Measurements from ENCODE around the gene LUZP1.

Gene LUZP1

GRCh38 chr1:23114424-23115079 lies 54.1 kb downstream of the LUZP1 start:
- DNase-seq, result no peak

GRCh38 chr1:23111600-23112535 lies 56.8 kb downstream of the LUZP1 start:
- DNase-seq, result no peak

DNA sequence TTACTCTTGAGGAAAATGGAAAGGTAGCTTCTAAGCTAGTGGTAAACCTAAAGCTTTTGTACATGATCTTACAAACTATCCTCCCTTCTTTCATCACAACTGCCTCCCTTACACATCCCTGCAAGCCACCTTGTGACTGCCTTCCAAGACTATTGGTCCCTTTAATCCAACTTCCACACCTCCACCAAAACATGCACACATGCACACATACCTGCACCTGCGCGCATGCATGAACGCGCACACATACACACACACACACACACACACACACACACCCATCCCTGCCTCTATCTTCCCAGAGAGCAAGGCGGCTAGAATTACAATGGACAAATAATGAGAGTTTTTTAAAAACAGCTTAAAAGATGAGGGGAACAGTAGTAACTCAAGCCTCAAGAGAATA lies 58.3 kb downstream of the LUZP1 start:
- DNase-seq, result no peak

DNA sequence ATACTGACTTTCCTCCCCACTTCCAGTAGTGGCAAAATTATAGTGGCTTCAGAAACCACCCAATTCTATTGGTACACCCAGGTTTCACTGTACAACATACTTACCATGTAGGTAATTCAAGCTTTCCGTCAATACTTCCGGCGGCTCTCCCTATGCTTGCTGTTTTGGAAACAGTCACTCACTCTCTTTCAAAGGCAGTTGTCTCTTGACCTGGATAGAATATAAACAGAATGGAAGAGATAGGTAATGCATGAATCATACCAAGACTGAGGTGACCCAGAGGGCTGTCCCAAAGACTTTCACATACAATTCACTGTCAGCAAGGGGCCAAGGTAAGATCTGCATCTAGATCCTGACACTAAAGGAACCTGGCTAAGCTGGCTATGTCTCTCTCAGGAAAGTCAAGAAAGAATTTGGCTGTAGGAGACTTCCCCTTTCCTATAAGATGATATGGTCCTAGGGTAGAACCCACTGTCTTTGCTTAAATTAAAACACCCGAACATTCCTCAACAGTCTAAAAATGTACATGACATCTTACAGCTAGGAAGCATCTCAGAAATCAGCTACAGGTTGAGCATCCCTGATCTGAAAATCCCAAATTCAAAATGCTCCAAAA lies 59.6 kb downstream of the LUZP1 start:
- no peak for DNase-seq

- DNase-seq, result peak; percentile 29
These were observed 65.4 kb downstream of the LUZP1 start for GRCh38 chr1:23103001-23103889.

DNA sequence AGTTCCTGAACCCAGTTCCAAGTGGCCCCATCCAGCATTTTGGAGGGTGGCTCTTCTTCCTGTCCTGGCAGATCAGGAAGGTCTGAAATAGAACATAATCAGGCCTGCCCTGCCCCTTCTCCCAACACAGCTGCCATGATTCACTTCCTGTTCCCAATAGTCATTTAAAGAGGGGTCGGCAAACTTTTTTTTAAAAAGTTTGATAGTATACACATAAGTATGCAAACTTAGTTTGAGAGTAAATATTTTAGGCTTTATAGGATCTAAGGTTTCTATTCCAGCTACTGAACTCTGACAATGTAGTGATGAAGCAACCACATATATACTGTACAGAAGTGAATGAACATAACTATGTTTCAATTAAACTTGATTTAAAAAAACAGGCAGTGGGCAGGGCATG lies 66.4 kb downstream of the LUZP1 start:
- DNase-seq, result no peak

DNA sequence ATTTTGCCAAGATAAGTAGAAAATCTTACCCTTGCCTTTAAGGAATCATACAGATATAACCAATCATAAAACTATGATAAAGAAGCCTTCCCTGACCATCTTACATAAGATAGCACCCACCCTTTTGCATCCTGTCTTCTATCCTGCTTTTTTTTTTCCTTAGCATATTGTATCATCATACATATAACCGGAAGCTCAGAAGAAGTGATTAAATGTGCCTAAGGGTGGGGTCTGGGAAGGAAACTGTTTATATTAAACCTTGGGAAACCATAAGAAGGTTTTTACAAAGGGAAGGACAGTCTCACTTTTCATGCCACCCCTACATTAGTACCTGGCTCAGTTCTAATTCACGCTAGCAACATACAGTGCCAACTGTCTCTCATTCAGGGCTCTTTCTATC lies 66.8 kb downstream of the LUZP1 start:
- DNase-seq, result no peak

GRCh38 chr1:23101101-23101827 lies 67.4 kb downstream of the LUZP1 start:
- no peak for DNase-seq

GRCh38 chr1:23100074-23100748 lies 68.4 kb downstream of the LUZP1 start:
- peak; percentile 55 for DNase-seq

- no peak for DNase-seq
These were observed 69.5 kb downstream of the LUZP1 start for GRCh38 chr1:23099171-23099536.

GRCh38 chr1:23098463-23099170 lies 70.0 kb downstream of the LUZP1 start:
- peak; percentile 58 for DNase-seq

DNA sequence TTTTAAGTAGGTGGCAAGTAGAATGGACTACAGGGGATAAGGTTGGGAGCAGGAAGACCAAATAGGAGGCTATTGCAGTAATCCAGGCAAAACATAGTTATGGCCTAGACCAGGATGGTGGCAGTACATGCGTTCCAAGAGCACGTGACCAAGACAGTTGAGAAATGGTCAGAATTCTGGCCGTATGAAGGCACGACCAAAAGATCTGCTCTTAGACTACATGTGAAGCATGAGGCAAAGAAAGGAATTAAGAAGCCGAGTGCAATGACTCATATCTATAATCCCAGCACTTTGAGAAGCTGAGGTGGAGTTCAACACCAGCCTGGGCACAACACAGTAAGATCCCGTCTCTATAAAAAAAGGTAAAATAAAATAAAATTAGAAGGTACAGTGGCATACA lies 71.3 kb downstream of the LUZP1 start:
- no peak for DNase-seq

DNA sequence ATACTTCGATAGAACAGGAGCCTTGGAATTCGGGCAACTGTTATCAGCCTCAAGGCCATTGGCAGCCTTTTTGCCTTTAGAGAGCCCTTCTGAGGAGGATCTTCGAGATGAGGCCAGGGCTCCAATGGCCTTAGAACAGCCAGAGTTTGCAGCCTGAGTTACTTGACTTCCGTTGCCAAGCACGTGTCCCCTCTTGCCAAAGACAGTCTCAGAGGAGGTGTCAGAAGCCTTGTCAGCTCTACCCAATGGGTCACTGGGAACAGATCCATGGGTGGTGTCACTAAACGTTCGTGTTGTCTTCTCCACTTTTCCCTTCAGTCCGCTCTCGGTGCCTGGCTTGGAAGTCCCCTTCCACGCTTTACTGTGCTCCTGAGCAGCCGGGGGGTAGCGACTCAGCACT lies 76.2 kb downstream of the LUZP1 start:
- DNase-seq, result no peak

DNA sequence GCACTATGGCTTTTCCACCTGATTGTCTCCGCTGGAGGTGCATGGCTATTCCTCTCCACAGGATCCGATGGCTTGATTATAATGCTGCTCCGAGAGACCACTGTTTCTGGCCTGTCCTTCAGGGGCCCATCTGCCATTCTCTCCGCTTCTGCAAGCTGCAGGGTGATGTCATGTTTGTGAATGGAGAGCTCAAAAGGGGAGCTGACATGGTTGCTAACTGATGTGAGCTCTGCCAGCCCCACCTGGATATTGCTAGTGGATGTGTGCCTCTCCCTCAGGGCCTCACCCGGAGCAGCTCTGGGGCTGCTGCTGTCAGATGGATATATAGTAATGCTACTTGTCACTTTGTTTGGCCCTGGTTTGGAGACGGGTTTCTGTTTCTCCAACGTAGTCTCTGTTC lies 77.1 kb downstream of the LUZP1 start:
- no peak for DNase-seq

DNA sequence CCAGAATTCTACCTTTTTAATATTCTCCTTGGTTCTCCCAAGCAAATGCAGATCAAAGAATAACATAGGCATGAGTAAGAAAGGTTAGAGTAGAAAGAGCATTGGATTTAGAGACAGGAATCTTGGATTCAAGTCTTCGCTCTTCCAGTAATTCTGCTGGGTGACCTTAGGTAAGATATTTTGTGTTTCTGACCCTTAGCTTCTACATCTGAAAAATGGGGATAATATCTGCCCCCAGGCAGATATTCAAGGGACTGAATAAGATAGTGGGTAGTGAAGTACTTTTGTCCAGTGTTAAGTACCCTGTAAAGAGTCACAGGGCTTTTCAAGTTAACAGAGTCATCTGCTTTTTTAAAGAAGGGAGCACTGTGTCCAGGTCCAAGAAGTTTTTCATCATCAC lies 78.6 kb downstream of the LUZP1 start:
- DNase-seq, result no peak

DNA sequence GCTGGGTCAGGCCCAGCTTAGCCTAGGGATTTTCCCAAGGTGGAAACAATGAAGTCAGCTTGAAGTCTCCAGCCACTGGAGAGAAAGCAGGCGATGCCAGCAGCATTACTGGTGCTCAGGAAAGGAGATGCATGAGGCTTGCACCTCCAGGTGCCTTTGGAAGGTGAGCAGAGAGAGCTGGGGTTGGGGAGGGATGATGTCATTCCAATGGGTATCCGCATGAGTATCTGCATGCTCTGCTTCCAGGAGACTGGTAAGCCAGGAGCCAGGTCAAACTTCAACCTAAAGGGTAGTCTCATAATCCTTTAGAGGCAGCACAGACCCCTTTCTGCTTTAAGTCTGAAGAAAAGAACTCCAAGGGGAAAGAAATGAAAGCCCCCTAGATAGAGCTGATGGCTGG lies 80.6 kb downstream of the LUZP1 start:
- DNase-seq, result no peak

GRCh38 chr1:23085696-23086095 lies 83.0 kb downstream of the LUZP1 start:
- DNase-seq, result no peak

GRCh38 chr1:23084880-23085279 lies 83.8 kb downstream of the LUZP1 start:
- no peak for DNase-seq

- no peak for DNase-seq
These were observed 84.8 kb downstream of the LUZP1 start for GRCh38 chr1:23083714-23084480.

- no peak for DNase-seq
These were observed 87.3 kb downstream of the LUZP1 start for GRCh38 chr1:23081376-23081775.
